ENCODE measurements around the gene ANP32B. TPM values are rescaled to one million over a fixed set of nuclear protein-coding genes. Genes with fewer than 3 reads are reported as not detected.
"Not testable (repeated sequence)": the region's sequence is repeated elsewhere in the genome, so short reads cannot be mapped to it uniquely, and the experiment has no call there.

The ANP32B gene
- total and polyA plus RNA-seq, 2 experiments from 2014 or later = 15.4 to 64.3 TPM

GRCh38 chr9:97959585-97959984, 23.6 kb upstream of the ANP32B start:
- Histone ChIP-seq H3K36me3 (replicated peaks; ENCODE audit: insufficient read depth, low read depth) (no peaks in the 10 kb centered on the region), H3K27ac (no peak overlapping the region), H4K20me1 (ENCODE audit: insufficient read depth, poor library complexity, severe bottlenecking) (no peaks in the 10 kb centered on the region), H2AFZ (no peak overlapping the region), H3K4me2 (no peak overlapping the region), H3K9me3 (ENCODE audit: low read depth) (no peaks in the 10 kb centered on the region), H3K9me2 (replicated peaks; ENCODE audit: insufficient read depth) (no peaks in the 10 kb centered on the region), H3K79me2 (no peaks in the 10 kb centered on the region), H3K4me1 (ENCODE audit: insufficient read depth) (no peaks in the 10 kb centered on the region), H3K27me3 (no peaks in the 10 kb centered on the region), H3K4me3 (no peak overlapping the region)
- no peak for DNase-seq (ENCODE audit: low spot score)
- TF ChIP-seq EZH2phosphoT487 (IDR thresholded peaks at IDR 0.05; ENCODE audit: low read depth, severe bottlenecking, unreplicated experiment) = no peak
- TF ChIP-seq EZH2 (IDR thresholded peaks at IDR 0.05; ENCODE audit: borderline replicate concordance) = no peak
- TF ChIP-seq CTCF (IDR thresholded peaks at IDR 0.05; ENCODE audit: poor library complexity) = no peak

GRCh38 chr9:97960678-97961328, 22.3 kb upstream of the ANP32B start:
- H4K20me1 ChIP-seq (ENCODE audit: insufficient read depth, poor library complexity, severe bottlenecking); H3K36me3 ChIP-seq (replicated peaks; ENCODE audit: insufficient read depth, low read depth); H3K4me2 ChIP-seq; H3K79me2 ChIP-seq; H3K9me2 ChIP-seq (replicated peaks; ENCODE audit: insufficient read depth); H3K27ac ChIP-seq; H3K27me3 ChIP-seq; H3K9me3 ChIP-seq (ENCODE audit: low read depth); H2AFZ ChIP-seq; H3K4me3 ChIP-seq; DNase-seq (ENCODE audit: low spot score); H3K4me1 ChIP-seq (ENCODE audit: insufficient read depth): not testable (repeated sequence)
- 83% methylated on average over 9 of the region's 9 CpGs for WGBS (ENCODE audit: low lambda C conversion rate, missing lambda C conversion rate)

GRCh38 chr9:97961361-97961760, 21.8 kb upstream of the ANP32B start:
- no peaks in the 10 kb centered on the region for H3K9me3 ChIP-seq (ENCODE audit: low read depth)
- H4K20me1 ChIP-seq (ENCODE audit: insufficient read depth, poor library complexity, severe bottlenecking) = no peaks in the 10 kb centered on the region
- H3K79me2 ChIP-seq = no peaks in the 10 kb centered on the region
- 96% methylated on average over 2 of the region's 2 CpGs for WGBS (ENCODE audit: low lambda C conversion rate, missing lambda C conversion rate)
- H3K36me3 ChIP-seq (replicated peaks; ENCODE audit: insufficient read depth, low read depth) = no peaks in the 10 kb centered on the region
- TF ChIP-seq CTCF (IDR thresholded peaks at IDR 0.05; ENCODE audit: poor library complexity) (no peak), EZH2 (IDR thresholded peaks at IDR 0.05; ENCODE audit: borderline replicate concordance) (no peak), EZH2phosphoT487 (IDR thresholded peaks at IDR 0.05; ENCODE audit: low read depth, severe bottlenecking, unreplicated experiment) (no peak)
- no peak overlapping the region for H3K27ac ChIP-seq
- H3K9me2 ChIP-seq (replicated peaks; ENCODE audit: insufficient read depth) = no peaks in the 10 kb centered on the region
- no peak overlapping the region for H3K4me2 ChIP-seq
- H3K4me1 ChIP-seq (ENCODE audit: insufficient read depth) = no peaks in the 10 kb centered on the region
- H3K27me3 ChIP-seq = no peaks in the 10 kb centered on the region
- H3K4me3 ChIP-seq = no peak overlapping the region
- DNase-seq (ENCODE audit: low spot score) = no peak
- H2AFZ ChIP-seq = no peak overlapping the region

GRCh38 chr9:97962136-97962535, 21.0 kb upstream of the ANP32B start:
- Histone ChIP-seq H3K79me2 (no peaks in the 10 kb centered on the region), H3K9me3 (ENCODE audit: low read depth) (no peaks in the 10 kb centered on the region), H3K36me3 (replicated peaks; ENCODE audit: insufficient read depth, low read depth) (no peaks in the 10 kb centered on the region), H3K4me3 (no peak overlapping the region), H3K27me3 (no peaks in the 10 kb centered on the region), H4K20me1 (ENCODE audit: insufficient read depth, poor library complexity, severe bottlenecking) (no peaks in the 10 kb centered on the region), H3K9me2 (replicated peaks; ENCODE audit: insufficient read depth) (no peaks in the 10 kb centered on the region), H2AFZ (no peak overlapping the region), H3K27ac (no peak overlapping the region), H3K4me1 (ENCODE audit: insufficient read depth) (no peaks in the 10 kb centered on the region), H3K4me2 (no peak overlapping the region)
- TF ChIP-seq CTCF (IDR thresholded peaks at IDR 0.05; ENCODE audit: poor library complexity) = no peak
- no peak for TF ChIP-seq EZH2phosphoT487 (IDR thresholded peaks at IDR 0.05; ENCODE audit: low read depth, severe bottlenecking, unreplicated experiment)
- TF ChIP-seq EZH2 (IDR thresholded peaks at IDR 0.05; ENCODE audit: borderline replicate concordance) = no peak
- WGBS (ENCODE audit: low lambda C conversion rate, missing lambda C conversion rate) = 82% methylated on average over 4 of the region's 4 CpGs
- no peak for DNase-seq (ENCODE audit: low spot score)

Measured in hepatocyte (in vitro differentiated cells).